Stimulated activated CD8-positive, alpha-beta memory T cell treated with anti-CD3 and anti-CD28 coated beads, Interleukin-4, amount 100 ng/mL, for 48 hours (primary cell): ENCODE results near the gene MAD1L1.
"Not testable (repeated sequence)": the region's sequence is repeated elsewhere in the genome, so short reads cannot be mapped to it uniquely, and the experiment has no call there.

Source experiments
- DNase-seq: peaks from one replicate; pipeline ENCODE4 v3.0.0-alpha.2; 2020

MAD1L1 gene

GRCh38 chr7:1883834-1884582 is 348.7 kb downstream of the MAD1L1 start:
- no peak for DNase-seq

- DNase-seq, result no peak
Observed at GRCh38 chr7:1883031-1883761, 349.5 kb downstream of the MAD1L1 start.

GRCh38 chr7:1882451-1882850 is 350.3 kb downstream of the MAD1L1 start:
- DNase-seq, result no peak

- no peak for DNase-seq
Observed at GRCh38 chr7:1881946-1882345, 350.8 kb downstream of the MAD1L1 start.

- not testable (repeated sequence) for DNase-seq
Observed at GRCh38 chr7:1876641-1877040, 356.1 kb downstream of the MAD1L1 start.

- DNase-seq, result not testable (repeated sequence)
Observed at GRCh38 chr7:1875392-1876199, 357.1 kb downstream of the MAD1L1 start.

GRCh38 chr7:1874590-1875391 is 358.0 kb downstream of the MAD1L1 start:
- not testable (repeated sequence) for DNase-seq

GRCh38 chr7:1873857-1874589 is 358.7 kb downstream of the MAD1L1 start:
- DNase-seq, result no peak

GRCh38 chr7:1873421-1873820 is 359.3 kb downstream of the MAD1L1 start:
- no peak for DNase-seq

- no peak for DNase-seq
Observed at GRCh38 chr7:1873070-1873405, 359.7 kb downstream of the MAD1L1 start.

- no peak for DNase-seq
Observed at GRCh38 chr7:1872191-1873069, 360.3 kb downstream of the MAD1L1 start.

- DNase-seq, result no peak
Observed at GRCh38 chr7:1869452-1870130, 363.2 kb downstream of the MAD1L1 start.

- DNase-seq, result no peak
Observed at GRCh38 chr7:1868516-1869165, 364.1 kb downstream of the MAD1L1 start.

- DNase-seq, result no peak
Observed at GRCh38 chr7:1867370-1868260, 365.1 kb downstream of the MAD1L1 start.

GRCh38 chr7:1866601-1867000 is 366.1 kb downstream of the MAD1L1 start:
- DNase-seq, result no peak

GRCh38 chr7:1865571-1866255 is 367.0 kb downstream of the MAD1L1 start:
- DNase-seq, result no peak

GRCh38 chr7:1865000-1865555 is 367.7 kb downstream of the MAD1L1 start:
- DNase-seq, result no peak
